H1 (cell line): ENCODE measurements around the gene SKAP1. TPM values are rescaled to one million over a fixed set of nuclear protein-coding genes. Genes with fewer than 3 reads are reported as not detected.

Experiments used
- CTCF ChIA-PET: fragments of 300-600 bp; sonication (Branson Sonifier 250); formaldehyde crosslinking; loops from one replicate; lab custom pipeline; 2021; ENCODE audit not compliant: partially characterized antibody; lab: Charles Lee
- POLR2A ChIA-PET: fragments of 300-600 bp; sonication (Branson Sonifier 250); formaldehyde crosslinking; loops from one replicate; lab custom pipeline; 2021; ENCODE audit warnings: inconsistent platforms; ENCODE audit not compliant: partially characterized antibody; lab: Charles Lee
- DNase-seq, 2 experiments: peaks; one replicate each; pipeline versions ENCODE4 v3.0.0 to v3.0.0-alpha.2; 2010 to 2022; ENCODE audit warnings: low spot score in 2 of 2, low read depth in 1 of 2, mixed read lengths in 1 of 2
- FAIRE-seq: peaks from 2 replicates; lab custom pipeline; 2011; peaks lifted over from hg19 to GRCh38; lab: Jason Lieb, UNC
- H2AFZ ChIP-seq: 2 replicates; pipeline ENCODE4 v1.8.1; 2012; ENCODE audit warnings: low read length, inconsistent platforms
- H2AK5ac ChIP-seq: 2 replicates; pipeline ENCODE4 v1.6.1; 2013; ENCODE audit warnings: low read depth, low read length
- H2BK120ac ChIP-seq: replicated peaks from 2 replicates; pipeline ENCODE3; 2013; ENCODE audit warnings: low read depth, low read length, inconsistent platforms
- H2BK12ac ChIP-seq: 2 replicates; pipeline ENCODE4 v1.6.1; 2013; ENCODE audit warnings: low read depth, low read length
- H2BK15ac ChIP-seq: 2 replicates; pipeline ENCODE4 v1.6.1; 2013; ENCODE audit warnings: low read length
- H2BK20ac ChIP-seq: 2 replicates; pipeline ENCODE4 v1.6.1; 2013; ENCODE audit warnings: low read length
- H2BK5ac ChIP-seq: 2 replicates; pipeline ENCODE4 v1.6.1; 2013; ENCODE audit warnings: low read depth, low read length
- H3K14ac ChIP-seq: 2 replicates; pipeline ENCODE4 v1.6.1; 2013; ENCODE audit warnings: inconsistent platforms; ENCODE audit not compliant: insufficient read length
- H3K18ac ChIP-seq: 2 replicates; pipeline ENCODE4 v1.6.1; 2013; ENCODE audit warnings: low read length; ENCODE audit errors: extremely low read depth
- H3K23ac ChIP-seq: 2 replicates; pipeline ENCODE4 v1.6.1; 2013; ENCODE audit warnings: inconsistent platforms; ENCODE audit not compliant: insufficient read length
- H3K23me2 ChIP-seq: 2 replicates; pipeline ENCODE4 v1.6.1; 2013; ENCODE audit warnings: low read depth, low read length
- H3K27ac ChIP-seq: 2 replicates; pipeline ENCODE4 v1.6.1; 2011; ENCODE audit warnings: low read depth, low read length, inconsistent platforms
- H3K27me3 ChIP-seq, 4 experiments: replicated peaks in 1 of 4; 1 replicate in 1 of 4; 2 replicates in 3 of 4; pipeline versions ENCODE4 v1.6.1 to v1.8.1; 2011 to 2013; ENCODE audit warnings: low read length in 3 of 4, mild to moderate bottlenecking in 3 of 4, inconsistent platforms in 2 of 4, mixed read lengths in 2 of 4, moderate library complexity in 1 of 4; ENCODE audit not compliant: control insufficient read depth in 3 of 4, insufficient read depth in 3 of 4; ENCODE audit errors: extremely low read depth in 1 of 4
- H3K36me3 ChIP-seq, 4 experiments: 2 replicates each; pipeline versions ENCODE4 v1.6.1 to v1.8.1; 2011 to 2013; ENCODE audit warnings: mild to moderate bottlenecking in 4 of 4, low read length in 3 of 4, moderate library complexity in 2 of 4, control low read depth in 1 of 4, inconsistent platforms in 1 of 4; ENCODE audit not compliant: insufficient read depth in 4 of 4, control insufficient read depth in 2 of 4
- H3K4ac ChIP-seq: replicated peaks from 2 replicates; pipeline ENCODE3; 2013; ENCODE audit warnings: low read length, low read depth, mixed read lengths, inconsistent platforms; ENCODE audit not compliant: insufficient read length
- H3K4me1 ChIP-seq, 4 experiments: replicated peaks in 1 of 4; 1 replicate in 1 of 4; 2 replicates in 3 of 4; pipeline versions ENCODE4 v1.6.1 to v1.8.1; 2011 to 2013; ENCODE audit warnings: low read length in 3 of 4, inconsistent platforms in 2 of 4, mixed read lengths in 1 of 4; ENCODE audit not compliant: insufficient read depth in 4 of 4, control insufficient read depth in 3 of 4
- H3K4me2 ChIP-seq, 2 experiments: 2 replicates each; pipeline versions ENCODE4 v1.6.1 to v1.8.1; 2011 to 2013; ENCODE audit warnings: low read depth in 2 of 2, low read length in 2 of 2, control low read depth in 1 of 2, inconsistent platforms in 1 of 2, mild to moderate bottlenecking in 1 of 2; ENCODE audit not compliant: insufficient read depth in 1 of 2
- H3K4me3 ChIP-seq, 4 experiments: fragments of 200-600, 300-600 bp in 1 of 4; sonication (generic), shearing (Covaris generic), sonication (Bioruptor Twin) in 1 of 4; 2 replicates each; pipeline versions ENCODE4 v1.5.1 to v1.8.1; 2011 to 2016; ENCODE audit warnings: low read length in 4 of 4, low read depth in 3 of 4, control low read depth in 2 of 4, inconsistent platforms in 2 of 4, mild to moderate bottlenecking in 2 of 4, mixed read lengths in 1 of 4, moderate library complexity in 1 of 4; ENCODE audit not compliant: insufficient read depth in 2 of 4; ENCODE audit errors: extremely low read depth in 1 of 4
- H3K56ac ChIP-seq: replicated peaks from 2 replicates; pipeline ENCODE3; 2013; ENCODE audit warnings: low read depth, mild to moderate bottlenecking, mixed read lengths, low read length, inconsistent platforms; ENCODE audit not compliant: insufficient read length
- H3K79me1 ChIP-seq: 2 replicates; pipeline ENCODE4 v1.6.1; 2013; ENCODE audit warnings: low read depth, low read length, control low read depth
- H3K79me2 ChIP-seq, 2 experiments: 2 replicates each; pipeline versions ENCODE4 v1.6.1 to v1.8.1; 2012 to 2013; ENCODE audit warnings: low read length in 2 of 2, mild to moderate bottlenecking in 2 of 2, inconsistent platforms in 1 of 2; ENCODE audit not compliant: insufficient read depth in 2 of 2, control insufficient read depth in 1 of 2
- H3K9ac ChIP-seq, 4 experiments: replicated peaks in 1 of 4; 1 replicate in 1 of 4; 2 replicates in 3 of 4; pipeline versions ENCODE4 v1.6.1 to v1.8.1; 2011 to 2013; ENCODE audit warnings: low read depth in 3 of 4, low read length in 3 of 4, control low read depth in 2 of 4, mild to moderate bottlenecking in 2 of 4, moderate library complexity in 2 of 4, inconsistent platforms in 1 of 4; ENCODE audit errors: extremely low read depth in 1 of 4
- H3K9me3 ChIP-seq, 2 experiments: 2 replicates each; pipeline versions ENCODE4 v1.6.1 to v1.8.1; 2012 to 2013; ENCODE audit warnings: mild to moderate bottlenecking in 2 of 2, moderate library complexity in 2 of 2, control low read depth in 1 of 2, inconsistent platforms in 1 of 2, low read depth in 1 of 2, low read length in 1 of 2, mixed read lengths in 1 of 2; ENCODE audit not compliant: insufficient read depth in 2 of 2
- H4K20me1 ChIP-seq, 2 experiments: replicated peaks in 1 of 2; 2 replicates each; pipeline versions ENCODE3 to v1.8.1; 2011 to 2013; ENCODE audit warnings: inconsistent platforms in 2 of 2, low read length in 2 of 2, mild to moderate bottlenecking in 1 of 2; ENCODE audit not compliant: insufficient read depth in 2 of 2, control insufficient read depth in 1 of 2
- H4K5ac ChIP-seq: 2 replicates; pipeline ENCODE4 v1.6.1; 2013; ENCODE audit warnings: low read length, low read depth, mixed read lengths, inconsistent platforms; ENCODE audit not compliant: insufficient read length
- H4K8ac ChIP-seq: 2 replicates; pipeline ENCODE4 v1.8.0; 2013; ENCODE audit warnings: mild to moderate bottlenecking, moderate library complexity, low read length, inconsistent platforms; ENCODE audit not compliant: insufficient read depth; ENCODE audit errors: extremely low read depth
- H4K91ac ChIP-seq: replicated peaks from 2 replicates; pipeline ENCODE3; 2013; ENCODE audit warnings: low read length, mixed read lengths, inconsistent platforms; ENCODE audit not compliant: insufficient read length
- BCL11A ChIP-seq, 2 experiments: IDR thresholded peaks; one replicate each; pipeline ENCODE4 v1.6.1; 2011; ENCODE audit warnings: low read depth in 2 of 2, low read length in 2 of 2, mild to moderate bottlenecking in 2 of 2
- CEBPB ChIP-seq: IDR thresholded peaks from 2 replicates; pipeline ENCODE4 v1.6.1; 2012; ENCODE audit warnings: low read depth, low read length
- CHD2 ChIP-seq: IDR thresholded peaks from 2 replicates; pipeline ENCODE4 v1.6.1; 2012; ENCODE audit warnings: low read length, improper control_type of control experiment
- PHF8 ChIP-seq: fragments of 200-600 bp; sonication (generic); conservative IDR thresholded peaks from 2 replicates; pipeline ENCODE4 v1.7.1; 2012; ENCODE audit warnings: low read depth, mild to moderate bottlenecking, inconsistent platforms, low read length, moderate library complexity
- SIRT6 ChIP-seq: IDR thresholded peaks from one replicate; pipeline ENCODE4 v1.7.1; 2012; ENCODE audit warnings: low read length, inconsistent platforms
- TBP ChIP-seq: IDR thresholded peaks from 2 replicates; pipeline ENCODE4 v1.6.1; 2011; ENCODE audit warnings: low read depth, low read length, improper control_type of control experiment
- WGBS, 2 experiments: shearing (Covaris generic) in 1 of 2; methylation state at CpG; one replicate each; pipeline versions ENCODE4 v1.1.6 to v1.1.7; 2013 to 2015; ENCODE audit warnings: low lambda C conversion rate in 2 of 2, mixed read lengths in 2 of 2, inconsistent platforms in 1 of 2, low coverage in 1 of 2, missing lambda C conversion rate in 1 of 2; ENCODE audit not compliant: insufficient replicate concordance in 2 of 2, insufficient coverage in 1 of 2, insufficient read length in 1 of 2; ENCODE audit errors: extremely low coverage in 1 of 2, missing lambda C conversion rate in 1 of 2; 5-methylcytosine and 5-hydroxymethylcytosine counted together
- polyA plus RNA-seq, 7 experiments: library from polyadenylated mRNA; depleted of rRNA in 3 of 7; stranded (reverse) in 5 of 7; unstranded in 2 of 7; fragments of >200 nt in 5 of 7; fragments of 200-250 nt in 2 of 7; gene quantifications; 1 replicate in 5 of 7; 2 replicates in 1 of 7; 4 replicates in 1 of 7; pipeline versions ENCODE4 v1.2.1 to v1.2.3, GENCODE V29; 2011 to 2013; ENCODE audit warnings: missing spikeins in 2 of 7, mixed read lengths in 2 of 7
- total RNA-seq: library from RNA; stranded (reverse); fragmentation: NEBNext Ultra II Directional; extraction: Animal tissue kit (Norgen Biotek cat#: 25700); gene quantifications from 2 replicates; pipeline ENCODE4 v1.2.1, GENCODE V29; 2021

The SKAP1 gene
- total and polyA plus RNA-seq, 2 of the 8 experiments (the other 6 are each of a cell fraction or from before 2014, with no cell fraction given) = not detected

- H3K79me2 ChIP-seq = no peaks in the 10 kb centered on the region
- no peak overlapping the region for H3K9ac ChIP-seq
- no peak overlapping the region for H2BK5ac ChIP-seq
- H2AFZ ChIP-seq = no peak overlapping the region
- no peak overlapping the region for H2BK20ac ChIP-seq
- H2AK5ac ChIP-seq = no peak overlapping the region
- ChIA-PET POLR2A (interaction anchor here (0.8 to 1.7 kb wide), 2 partner anchors 8 to 12 kb away, joined by 3 read pairs; no protein-coding TSS in a partner anchor), CTCF (interaction anchor here (0.7 to 7.7 kb wide), 7 partner anchors 12 to 378 kb away, joined by 3 to 42 read pairs (median 3); no protein-coding TSS in a partner anchor)
- H4K5ac ChIP-seq = no peak overlapping the region
- H4K20me1 ChIP-seq = no peaks in the 10 kb centered on the region
- no peak overlapping the region for H4K8ac ChIP-seq
- H2BK120ac ChIP-seq = no peak overlapping the region
- WGBS, 2 experiments = 82% methylated on average over 2 of the region's 2 CpGs; no CpG with 5 or more reads in 1 of the 2 experiments
- FAIRE-seq (no peak), DNase-seq (no peak)
- H2BK15ac ChIP-seq = no peak overlapping the region
- H3K36me3 ChIP-seq = no peaks in the 10 kb centered on the region
- H3K9me3 ChIP-seq = no peaks in the 10 kb centered on the region
- H3K4ac ChIP-seq = no peak overlapping the region
- H3K27ac ChIP-seq = no peak overlapping the region
- no peak overlapping the region for H4K91ac ChIP-seq
- no peaks in the 10 kb centered on the region for H3K79me1 ChIP-seq
- H3K27me3 ChIP-seq = no peaks in the 10 kb centered on the region
- no peak overlapping the region for H2BK12ac ChIP-seq
- TF ChIP-seq CHD2 = no peak
- no peak for TF ChIP-seq BCL11A (IDR thresholded peaks at IDR 0.05; ENCODE audit: low read depth in 2 of 2, low read length in 2 of 2)
- TF ChIP-seq TBP = no peak
- TF ChIP-seq SIRT6 = no peak
- TF ChIP-seq CEBPB = no peak
- no peak for TF ChIP-seq PHF8
- no peak overlapping the region for H3K14ac ChIP-seq
- peaks cover 0 to 8% (median 2%) of the 10 kb centered on the region in 4 experiments; a peak in 2 of 7 replicates for H3K4me1 ChIP-seq
- no peaks in the 10 kb centered on the region for H3K23me2 ChIP-seq
- H3K18ac ChIP-seq = no peak overlapping the region
- no peak overlapping the region for H3K23ac ChIP-seq
- H3K4me2 ChIP-seq = no peak overlapping the region
- no peak overlapping the region for H3K4me3 ChIP-seq
- no peak overlapping the region for H3K56ac ChIP-seq
Measured at GRCh38 chr17:48240562-48241130, 189.4 kb downstream of the SKAP1 start.
